Mesodermal cell (in vitro differentiated cells): ENCODE measurements around the gene MRPS10.
"Not testable (repeated sequence)": the region's sequence is repeated elsewhere in the genome, so short reads cannot be mapped to it uniquely, and the experiment has no call there.

Experiments used
- H3K27ac ChIP-seq: 2 replicates; pipeline ENCODE4 v1.7.0; 2013; ENCODE audit warnings: mild to moderate bottlenecking, low read depth, low read length, moderate library complexity; ENCODE audit not compliant: severe bottlenecking
- H3K36me3 ChIP-seq: 2 replicates; pipeline ENCODE4 v1.7.1; 2013; ENCODE audit warnings: mild to moderate bottlenecking, low read length, moderate library complexity; ENCODE audit not compliant: control insufficient read depth, insufficient read depth
- H3K4me1 ChIP-seq: one replicate; pipeline ENCODE4 v1.7.1; 2013; ENCODE audit warnings: mild to moderate bottlenecking, low read length; ENCODE audit not compliant: insufficient read depth, control insufficient read depth, poor library complexity, severe bottlenecking
- H3K4me3 ChIP-seq: 2 replicates; pipeline ENCODE4 v1.7.0; 2013; ENCODE audit warnings: low read length, control low read depth, mild to moderate bottlenecking; ENCODE audit not compliant: insufficient read depth, poor library complexity, severe bottlenecking; ENCODE audit errors: extremely low read depth
- H3K9me3 ChIP-seq: 2 replicates; pipeline ENCODE4 v1.7.1; 2013; ENCODE audit warnings: mild to moderate bottlenecking, low read length, moderate library complexity; ENCODE audit not compliant: control insufficient read depth
- WGBS, 2 experiments: methylation state at CpG; one replicate each; pipeline ENCODE4 v1.1.5; 2013; ENCODE audit warnings: missing lambda C conversion rate in 2 of 2; ENCODE audit not compliant: insufficient coverage in 2 of 2; 5-methylcytosine and 5-hydroxymethylcytosine counted together

Gene MRPS10

GRCh38 chr6:42225419-42225818, 7.8 kb upstream of the MRPS10 start:
- peaks cover 23% of the 10 kb centered on the region for H3K4me1 ChIP-seq
- H3K4me3 ChIP-seq, result no peak overlapping the region
- 80% methylated on average over 1 of the region's 4 CpGs; no CpG with 5 or more reads in 1 of the 2 experiments for WGBS, 2 experiments
- peaks cover 3% of the 10 kb centered on the region for H3K36me3 ChIP-seq
- no peaks in the 10 kb centered on the region for H3K9me3 ChIP-seq
- no peak overlapping the region for H3K27ac ChIP-seq

DNA sequence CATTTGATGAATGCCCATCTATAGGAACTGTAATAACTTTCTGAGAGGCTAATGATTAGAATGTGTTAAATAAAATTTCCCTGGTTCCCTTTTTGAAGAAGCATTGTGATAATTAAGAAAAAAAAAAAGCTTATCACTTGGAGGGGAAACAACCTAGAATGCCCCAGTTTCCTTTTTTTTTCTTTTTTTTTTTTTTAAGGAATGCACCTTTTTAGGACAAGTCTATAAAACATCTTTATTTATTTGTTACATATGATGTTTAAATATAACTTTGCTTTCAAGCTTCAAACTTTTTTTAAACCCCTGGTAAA, 7.3 kb upstream of the MRPS10 start:
- Histone ChIP-seq H3K9me3 (no peaks in the 10 kb centered on the region), H3K36me3 (peaks cover 3% of the 10 kb centered on the region), H3K27ac (no peak overlapping the region), H3K4me3 (no peak overlapping the region), H3K4me1 (peaks cover 23% of the 10 kb centered on the region)

GRCh38 chr6:42224222-42225028, 6.8 kb upstream of the MRPS10 start:
- Histone ChIP-seq H3K27ac (no peak overlapping the region), H3K4me1 (peaks cover 23% of the 10 kb centered on the region), H3K36me3 (peaks cover 3% of the 10 kb centered on the region), H3K4me3 (no peak overlapping the region), H3K9me3 (no peaks in the 10 kb centered on the region)
- 88 to 93% methylated on average over 7 to 10 of the region's 12 CpGs for WGBS, 2 experiments

- H3K4me1 ChIP-seq, result peaks cover 23% of the 10 kb centered on the region
- 100% methylated on average over 1 of the region's 7 CpGs; no CpG with 5 or more reads in 1 of the 2 experiments for WGBS, 2 experiments
- no peaks in the 10 kb centered on the region for H3K36me3 ChIP-seq
- no peak overlapping the region for H3K27ac ChIP-seq
- no peak overlapping the region for H3K4me3 ChIP-seq
- H3K9me3 ChIP-seq, result no peaks in the 10 kb centered on the region
Observed at GRCh38 chr6:42222448-42222847, 4.8 kb upstream of the MRPS10 start.

GRCh38 chr6:42221546-42221945, 3.9 kb upstream of the MRPS10 start:
- Histone ChIP-seq H3K9me3 (no peaks in the 10 kb centered on the region), H3K4me1 (peaks cover 15% of the 10 kb centered on the region), H3K27ac (no peak overlapping the region), H3K4me3 (no peak overlapping the region), H3K36me3 (no peaks in the 10 kb centered on the region)
- 89 to 100% methylated on average over 1 to 2 of the region's 4 CpGs for WGBS, 2 experiments

- H3K4me1 ChIP-seq, result peaks cover 8% of the 10 kb centered on the region
- no peaks in the 10 kb centered on the region for H3K36me3 ChIP-seq
- H3K4me3 ChIP-seq, result no peak overlapping the region
- no peaks in the 10 kb centered on the region for H3K9me3 ChIP-seq
- no peak overlapping the region for H3K27ac ChIP-seq
- 84 to 92% methylated on average over 4 to 6 of the region's 6 CpGs for WGBS, 2 experiments
Observed at GRCh38 chr6:42220807-42221206, 3.1 kb upstream of the MRPS10 start.

DNA sequence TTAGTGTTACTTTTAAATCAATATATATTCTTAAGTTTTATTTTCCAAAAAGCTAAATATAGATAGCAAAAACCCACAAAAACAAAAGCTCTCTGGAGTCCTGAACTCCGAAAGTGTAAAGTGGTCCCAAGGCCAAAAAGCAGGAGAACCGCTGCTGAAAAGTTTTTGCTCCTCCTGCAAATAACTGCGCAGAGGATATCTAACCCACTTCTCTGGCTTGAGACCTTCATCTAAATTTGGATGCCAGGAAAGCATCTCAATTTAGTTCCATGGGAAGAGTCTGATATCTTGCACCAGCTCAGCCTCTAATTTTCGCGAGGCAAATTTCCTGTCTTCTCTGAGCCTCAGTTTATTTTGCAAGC, 523 bp downstream of the MRPS10 start:
- Histone ChIP-seq H3K27ac (peak overlapping the region; percentile 72), H3K4me3 (peak overlapping the region; percentile 96), H3K36me3 (peaks cover 18% of the 10 kb centered on the region), H3K9me3 (no peaks in the 10 kb centered on the region), H3K4me1 (no peaks in the 10 kb centered on the region)
- WGBS, 2 experiments, result 13 to 18% methylated on average over 5 of the region's 5 CpGs

DNA sequence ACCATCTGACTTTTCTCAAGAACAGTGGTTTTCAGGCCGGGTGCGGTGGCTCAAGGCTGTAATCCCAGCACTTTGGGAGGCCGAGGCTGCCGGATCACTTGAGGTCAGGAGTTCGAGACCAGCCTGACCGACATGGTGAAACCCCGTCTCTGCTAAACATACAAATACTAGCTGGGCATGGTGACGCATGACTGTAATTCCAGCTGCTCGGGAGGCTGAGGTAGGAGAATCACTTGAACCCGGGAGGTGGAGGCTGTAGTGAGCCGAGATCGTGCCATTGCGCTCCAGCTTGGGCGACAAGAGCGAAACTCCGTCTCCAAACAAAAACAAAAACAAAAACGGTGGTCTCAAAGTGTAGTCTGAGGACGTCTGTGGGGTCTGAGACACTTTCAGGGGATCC, 1.2 kb downstream of the MRPS10 start:
- not testable (repeated sequence) for H3K27ac ChIP-seq, H3K9me3 ChIP-seq, H3K4me1 ChIP-seq
- Histone ChIP-seq H3K4me3 (peak overlapping the region; percentile 96), H3K36me3 (peaks cover 25% of the 10 kb centered on the region)
- 87% methylated on average over 17 to 18 of the region's 18 CpGs for WGBS, 2 experiments

DNA sequence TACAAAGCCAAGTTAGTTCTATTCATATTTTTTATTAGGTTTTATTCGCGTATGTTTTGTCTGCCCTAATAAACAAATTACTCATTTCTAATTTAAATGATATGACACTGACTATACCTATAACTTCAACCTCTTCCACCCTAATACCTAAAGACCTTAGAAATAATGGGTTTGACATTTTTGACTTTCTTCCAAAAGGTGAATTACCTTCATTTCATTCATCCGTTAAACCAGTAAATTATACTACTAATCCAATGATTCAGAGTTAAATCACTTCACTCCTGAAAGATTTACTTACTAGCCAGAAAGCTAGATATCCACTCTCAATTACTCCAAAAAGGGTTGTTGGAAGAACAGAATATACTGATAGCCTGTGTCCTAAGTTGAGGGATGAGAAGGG, 5.2 kb downstream of the MRPS10 start:
- no peaks in the 10 kb centered on the region for H3K9me3 ChIP-seq
- H3K27ac ChIP-seq, result no peak overlapping the region
- no peaks in the 10 kb centered on the region for H3K4me1 ChIP-seq
- WGBS, 2 experiments, result 100% methylated on average over 1 of the region's 3 CpGs; no CpG with 5 or more reads in 1 of the 2 experiments
- H3K4me3 ChIP-seq, result no peak overlapping the region
- H3K36me3 ChIP-seq, result peaks cover 59% of the 10 kb centered on the region

- Histone ChIP-seq H3K36me3 (peaks cover 60% of the 10 kb centered on the region), H3K27ac (no peak overlapping the region), H3K9me3 (no peaks in the 10 kb centered on the region), H3K4me1 (no peaks in the 10 kb centered on the region), H3K4me3 (no peak overlapping the region)
- 98 to 100% methylated on average over 1 to 5 of the region's 6 CpGs for WGBS, 2 experiments
Observed at GRCh38 chr6:42211726-42212125, 5.9 kb downstream of the MRPS10 start.

DNA sequence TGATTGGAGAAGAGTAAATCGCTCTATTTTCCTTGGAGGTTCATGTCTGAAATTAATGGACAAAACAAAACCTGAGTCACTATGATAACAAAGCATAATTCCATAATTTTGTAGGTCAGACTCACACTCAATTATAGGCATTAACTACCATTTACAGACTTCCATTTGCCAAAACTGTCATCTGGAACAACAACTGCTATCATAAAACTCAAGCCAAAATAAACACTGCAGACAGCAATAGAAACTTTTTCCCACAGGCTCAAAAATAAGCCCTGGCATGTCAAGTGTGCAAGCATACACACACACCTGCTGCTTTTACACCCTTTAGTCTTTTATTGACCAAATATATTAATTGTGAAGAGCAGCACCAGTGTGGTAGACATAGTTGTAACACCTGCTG, 7.1 kb downstream of the MRPS10 start:
- no peak overlapping the region for H3K27ac ChIP-seq
- WGBS, 2 experiments, result no CpG with 5 or more reads among the region's 1 CpG
- H3K4me3 ChIP-seq, result no peak overlapping the region
- H3K9me3 ChIP-seq, result no peaks in the 10 kb centered on the region
- no peaks in the 10 kb centered on the region for H3K4me1 ChIP-seq
- peaks cover 72% of the 10 kb centered on the region for H3K36me3 ChIP-seq
